Liver (tissue), 3 donors: ENCODE results near the gene USP47.

Experiments
- GABPA ChIP-seq, 2 donors: IDR thresholded peaks in 1 of 2; conservative IDR thresholded peaks in 1 of 2; 2 replicates each; pipeline ENCODE4 v1.6.1; 2016; ENCODE audit warnings: antibody characterized with exemption in 2 of 2, mild to moderate bottlenecking in 1 of 2, moderate library complexity in 1 of 2
- MAX ChIP-seq: IDR thresholded peaks from 2 replicates; pipeline ENCODE4 v1.6.1; 2016; ENCODE audit warnings: antibody characterized with exemption
- RXRA ChIP-seq, 2 donors: IDR thresholded peaks; 2 replicates each; pipeline ENCODE4 v1.6.1; 2017 to 2018; ENCODE audit warnings: antibody characterized with exemption in 2 of 2, mild to moderate bottlenecking in 1 of 2
- SP1 ChIP-seq: IDR thresholded peaks from 2 replicates; pipeline ENCODE4 v1.6.1; 2018; ENCODE audit warnings: antibody characterized with exemption, mild to moderate bottlenecking
- TF ChIP-seq, protein P1 (sequence below): fragments of 150-350 bp; IDR thresholded peaks from 2 replicates; pipeline ENCODE4 v1.5.1; 2017; ENCODE audit warnings: improper control_type of control experiment, low read depth, low read length; ENCODE audit not compliant: missing input control
- donor health status: healthy.
- donor health status: healthy.

GRCh38 chr11:11944444-11944843, 102.7 kb downstream of the USP47 start:
- TF ChIP-seq SP1: no peak
- TF ChIP-seq, protein P1, sequence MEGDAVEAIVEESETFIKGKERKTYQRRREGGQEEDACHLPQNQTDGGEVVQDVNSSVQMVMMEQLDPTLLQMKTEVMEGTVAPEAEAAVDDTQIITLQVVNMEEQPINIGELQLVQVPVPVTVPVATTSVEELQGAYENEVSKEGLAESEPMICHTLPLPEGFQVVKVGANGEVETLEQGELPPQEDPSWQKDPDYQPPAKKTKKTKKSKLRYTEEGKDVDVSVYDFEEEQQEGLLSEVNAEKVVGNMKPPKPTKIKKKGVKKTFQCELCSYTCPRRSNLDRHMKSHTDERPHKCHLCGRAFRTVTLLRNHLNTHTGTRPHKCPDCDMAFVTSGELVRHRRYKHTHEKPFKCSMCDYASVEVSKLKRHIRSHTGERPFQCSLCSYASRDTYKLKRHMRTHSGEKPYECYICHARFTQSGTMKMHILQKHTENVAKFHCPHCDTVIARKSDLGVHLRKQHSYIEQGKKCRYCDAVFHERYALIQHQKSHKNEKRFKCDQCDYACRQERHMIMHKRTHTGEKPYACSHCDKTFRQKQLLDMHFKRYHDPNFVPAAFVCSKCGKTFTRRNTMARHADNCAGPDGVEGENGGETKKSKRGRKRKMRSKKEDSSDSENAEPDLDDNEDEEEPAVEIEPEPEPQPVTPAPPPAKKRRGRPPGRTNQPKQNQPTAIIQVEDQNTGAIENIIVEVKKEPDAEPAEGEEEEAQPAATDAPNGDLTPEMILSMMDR: no peak
- TF ChIP-seq MAX: no peak
- TF ChIP-seq RXRA (IDR thresholded peaks at IDR 0.05): peak in 1 of 2 donors; percentile 7
- TF ChIP-seq GABPA (IDR thresholded peaks at IDR 0.05 in 1 of 2, conservative IDR thresholded peaks at IDR 0.05 in 1 of 2): no peak
